ENCODE measurements around the gene AP2B1. TPM values are rescaled to one million over a fixed set of nuclear protein-coding genes. Genes with fewer than 3 reads are reported as not detected.

Gene AP2B1
- total RNA-seq, 1 donor from 2014 or later, result 129 TPM

- peaks cover 1% of the 10 kb centered on the region for H3K36me3 Mint-ChIP-seq (ENCODE audit: low read depth)
- peak; percentile 93 for ATAC-seq (ENCODE audit: low read depth)
- TF ChIP-seq CTCF (IDR thresholded peaks at IDR 0.05), result peak; percentile 77
- peaks cover 4% of the 10 kb centered on the region for H3K27me3 Mint-ChIP-seq
- ChIA-PET POLR2A (interaction anchor here (0.5 to 6.7 kb wide), 13 partner anchors 12 to 644 kb away, joined by 3 to 121 read pairs (median 4); partner anchors contain the start of genes PEX12, RAD51D and TAF15), CTCF (interaction anchor here (0.8 to 6.0 kb wide), 30 partner anchors 9 to 187 kb away, joined by 3 to 158 read pairs (median 4); partner anchors contain the start of genes GAS2L2, MMP28, PEX12 and RASL10B)
- H3K4me1 Mint-ChIP-seq, result peaks cover 9% of the 10 kb centered on the region
- H3K9me3 Mint-ChIP-seq, result no peaks in the 10 kb centered on the region
- intact Hi-C loops (cut with micrococcal nuclease), result loop anchor here (1.0 to 5.0 kb wide), 4 partner anchors 40 to 522 kb away; partner anchors contain the start of genes AP2B1, SLFN5 and TAF15
- peak overlapping the region; percentile 75 for H3K27ac Mint-ChIP-seq
- peak; percentile 89 for DNase-seq
- peak overlapping the region; percentile 91 for H3K4me3 Mint-ChIP-seq
Measured at GRCh38 chr17:35764123-35764991, 177.2 kb downstream of the AP2B1 start.

- peaks cover 9% of the 10 kb centered on the region for H3K4me1 Mint-ChIP-seq
- H3K4me3 Mint-ChIP-seq, result peak overlapping the region; percentile 91
- intact Hi-C loops (cut with micrococcal nuclease), result no loop called here
- peaks cover 1% of the 10 kb centered on the region for H3K36me3 Mint-ChIP-seq (ENCODE audit: low read depth)
- peaks cover 4% of the 10 kb centered on the region for H3K27me3 Mint-ChIP-seq
- ChIA-PET CTCF (interaction anchor here (1.0 to 6.0 kb wide), 11 partner anchors 26 to 152 kb away, joined by 3 to 158 read pairs (median 7); partner anchors contain the start of genes MMP28 and TAF15), POLR2A (interaction anchor here (1.7 to 6.7 kb wide), 4 partner anchors 37 to 186 kb away, joined by 5 to 121 read pairs (median 10); partner anchors contain the start of genes PEX12 and TAF15)
- peak overlapping the region; percentile 75 for H3K27ac Mint-ChIP-seq
- no peaks in the 10 kb centered on the region for H3K9me3 Mint-ChIP-seq
- ATAC-seq (ENCODE audit: low read depth) (no peak), DNase-seq (no peak)
- no peak for TF ChIP-seq CTCF (IDR thresholded peaks at IDR 0.05)
Measured at GRCh38 chr17:35765086-35765710, 178.1 kb downstream of the AP2B1 start.

GRCh38 chr17:35765756-35766488 is 178.8 kb downstream of the AP2B1 start:
- Mint-ChIP-seq H3K4me1 (peaks cover 9% of the 10 kb centered on the region), H3K36me3 (ENCODE audit: low read depth) (peaks cover 1% of the 10 kb centered on the region), H3K27ac (no peak overlapping the region), H3K4me3 (no peak overlapping the region), H3K27me3 (peaks cover 4% of the 10 kb centered on the region), H3K9me3 (no peaks in the 10 kb centered on the region)
- ATAC-seq (ENCODE audit: low read depth), result no peak
- ChIA-PET POLR2A (interaction anchor here (1.2 to 6.7 kb wide), 2 partner anchors 40 to 43 kb away, joined by 3 to 121 read pairs; partner anchors contain the start of gene TAF15), CTCF (interaction anchor here (1.8 to 6.0 kb wide), 5 partner anchors 39 to 52 kb away, joined by 4 to 158 read pairs (median 22); partner anchors contain the start of gene TAF15)
- no peak for DNase-seq
- intact Hi-C loops (cut with micrococcal nuclease), result no loop called here
- no peak for TF ChIP-seq CTCF (IDR thresholded peaks at IDR 0.05)

- H3K4me1 Mint-ChIP-seq, result peaks cover 9% of the 10 kb centered on the region
- no peak overlapping the region for H3K27ac Mint-ChIP-seq
- ATAC-seq (ENCODE audit: low read depth) (no peak), DNase-seq (no peak)
- peaks cover 1% of the 10 kb centered on the region for H3K36me3 Mint-ChIP-seq (ENCODE audit: low read depth)
- POLR2A ChIA-PET, result interaction anchor here (1.2 to 6.7 kb wide), 2 partner anchors 39 to 43 kb away, joined by 3 to 121 read pairs; partner anchors contain the start of gene TAF15
- intact Hi-C loops (cut with micrococcal nuclease), result no loop called here
- no peak for TF ChIP-seq CTCF (IDR thresholded peaks at IDR 0.05)
- H3K4me3 Mint-ChIP-seq, result no peak overlapping the region
- peaks cover 4% of the 10 kb centered on the region for H3K27me3 Mint-ChIP-seq
- CTCF ChIA-PET, result interaction anchor here (1.0 to 3.3 kb wide), 3 partner anchors 38 to 42 kb away, joined by 3 to 22 read pairs (median 6); partner anchors contain the start of gene TAF15
- H3K9me3 Mint-ChIP-seq, result no peaks in the 10 kb centered on the region
Measured at GRCh38 chr17:35766489-35766877, 179.4 kb downstream of the AP2B1 start.

All from activated B cell treated with CpG ODN at 0.5 μM for 24 hours (primary cell).